Gastroesophageal sphincter (tissue), 3 donors: ENCODE data around the gene MAP6.

ENCODE experiments used
- POLR2A ChIP-seq, 2 donors: fragments of 450-650 bp; IDR thresholded peaks; one replicate each; pipeline ENCODE4 v1.6.1; 2017; ENCODE audit warnings: antibody characterized with exemption in 2 of 2, mild to moderate bottlenecking in 2 of 2, moderate library complexity in 1 of 2
- TF ChIP-seq, protein P1 (sequence below), 4 experiments: fragments of 200-600 bp in 2 of 4; fragments of 450-650 bp in 2 of 4; sonication (generic) in 1 of 4; IDR thresholded peaks; one replicate each; pipeline ENCODE4 v1.5.1; 2017 to 2019; ENCODE audit warnings: antibody characterized with exemption in 4 of 4, mild to moderate bottlenecking in 2 of 4, moderate library complexity in 2 of 4

DNA sequence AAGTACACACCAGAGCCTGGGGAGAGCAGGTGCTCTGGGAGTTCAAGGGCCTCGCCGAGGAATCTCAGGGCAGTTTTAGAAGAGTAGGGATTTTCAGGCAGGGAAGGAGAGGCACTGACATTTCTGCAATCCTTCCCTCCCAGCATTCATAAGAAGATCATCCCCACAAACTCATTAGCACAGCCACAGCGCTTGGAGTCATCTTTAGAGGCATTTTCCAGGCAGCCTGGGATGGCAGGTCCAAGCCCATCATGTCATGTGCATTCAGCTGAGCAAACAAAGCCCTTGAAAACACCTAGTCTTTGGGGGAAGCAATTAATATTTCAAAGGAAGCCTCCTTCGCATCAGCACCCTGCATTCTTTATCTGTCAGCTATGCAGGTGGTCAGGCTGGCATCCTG is 43.8 kb downstream of the MAP6 start:
- no peak for TF ChIP-seq POLR2A (IDR thresholded peaks at IDR 0.05)
- TF ChIP-seq, protein P1, sequence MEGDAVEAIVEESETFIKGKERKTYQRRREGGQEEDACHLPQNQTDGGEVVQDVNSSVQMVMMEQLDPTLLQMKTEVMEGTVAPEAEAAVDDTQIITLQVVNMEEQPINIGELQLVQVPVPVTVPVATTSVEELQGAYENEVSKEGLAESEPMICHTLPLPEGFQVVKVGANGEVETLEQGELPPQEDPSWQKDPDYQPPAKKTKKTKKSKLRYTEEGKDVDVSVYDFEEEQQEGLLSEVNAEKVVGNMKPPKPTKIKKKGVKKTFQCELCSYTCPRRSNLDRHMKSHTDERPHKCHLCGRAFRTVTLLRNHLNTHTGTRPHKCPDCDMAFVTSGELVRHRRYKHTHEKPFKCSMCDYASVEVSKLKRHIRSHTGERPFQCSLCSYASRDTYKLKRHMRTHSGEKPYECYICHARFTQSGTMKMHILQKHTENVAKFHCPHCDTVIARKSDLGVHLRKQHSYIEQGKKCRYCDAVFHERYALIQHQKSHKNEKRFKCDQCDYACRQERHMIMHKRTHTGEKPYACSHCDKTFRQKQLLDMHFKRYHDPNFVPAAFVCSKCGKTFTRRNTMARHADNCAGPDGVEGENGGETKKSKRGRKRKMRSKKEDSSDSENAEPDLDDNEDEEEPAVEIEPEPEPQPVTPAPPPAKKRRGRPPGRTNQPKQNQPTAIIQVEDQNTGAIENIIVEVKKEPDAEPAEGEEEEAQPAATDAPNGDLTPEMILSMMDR (IDR thresholded peaks at IDR 0.05) = no peak
